Measurements from ENCODE around the gene WDR17. TPM values are rescaled to one million over a fixed set of nuclear protein-coding genes. Genes with fewer than 3 reads are reported as not detected.
"Not testable (repeated sequence)": the region's sequence is repeated elsewhere in the genome, so short reads cannot be mapped to it uniquely, and the experiment has no call there.

WDR17 gene
- polyA plus RNA-seq, 1 experiment = 0.10 TPM

GRCh38 chr4:176207839-176208238 lies 142.2 kb downstream of the WDR17 start:
- H3K27me3 ChIP-seq (ENCODE audit: control insufficient read depth, insufficient read depth, low read length) = no peaks in the 10 kb centered on the region
- H3K36me3 ChIP-seq (ENCODE audit: control insufficient read depth, insufficient read depth, low read length) = no peaks in the 10 kb centered on the region
- ChIA-PET CTCF (no interaction called here), POLR2A (no interaction called here)
- no peak for DNase-seq (ENCODE audit: low read depth)
- TF ChIP-seq CTCF (IDR thresholded peaks at IDR 0.05; ENCODE audit: insufficient read depth, low read depth, low read length) = no peak
- H3K4me3 ChIP-seq (ENCODE audit: low read depth, low read length) = no peak overlapping the region

GRCh38 chr4:176209535-176209934 lies 143.9 kb downstream of the WDR17 start:
- no peak for TF ChIP-seq CTCF (IDR thresholded peaks at IDR 0.05; ENCODE audit: insufficient read depth, low read depth, low read length)
- POLR2A ChIA-PET = no interaction called here
- no peak overlapping the region for H3K4me3 ChIP-seq (ENCODE audit: low read depth, low read length)
- DNase-seq (ENCODE audit: low read depth) = no peak
- CTCF ChIA-PET = interaction anchor here (0.6 kb wide), 1 partner anchor 9 kb away, joined by 3 read pairs; no protein-coding TSS in a partner anchor
- H3K36me3 ChIP-seq (ENCODE audit: control insufficient read depth, insufficient read depth, low read length) = no peaks in the 10 kb centered on the region
- no peaks in the 10 kb centered on the region for H3K27me3 ChIP-seq (ENCODE audit: control insufficient read depth, insufficient read depth, low read length)

- no peak for DNase-seq (ENCODE audit: low read depth)
- H3K36me3 ChIP-seq (ENCODE audit: control insufficient read depth, insufficient read depth, low read length) = no peaks in the 10 kb centered on the region
- ChIA-PET POLR2A (no interaction called here), CTCF (interaction anchor here (0.6 to 1.2 kb wide), 3 partner anchors 10 to 28 kb away, joined by 3 read pairs; no protein-coding TSS in a partner anchor)
- no peaks in the 10 kb centered on the region for H3K27me3 ChIP-seq (ENCODE audit: control insufficient read depth, insufficient read depth, low read length)
- TF ChIP-seq CTCF (IDR thresholded peaks at IDR 0.05; ENCODE audit: insufficient read depth, low read depth, low read length) = no peak
- no peak overlapping the region for H3K4me3 ChIP-seq (ENCODE audit: low read depth, low read length)
These were observed 144.5 kb downstream of the WDR17 start for GRCh38 chr4:176210101-176210500.

GRCh38 chr4:176210579-176211296 lies 145.1 kb downstream of the WDR17 start:
- no peak for DNase-seq (ENCODE audit: low read depth)
- CTCF ChIA-PET = interaction anchor here (0.8 to 1.2 kb wide), 2 partner anchors 21 to 27 kb away, joined by 3 read pairs; no protein-coding TSS in a partner anchor
- TF ChIP-seq CTCF (IDR thresholded peaks at IDR 0.05; ENCODE audit: insufficient read depth, low read depth, low read length) = no peak
- Histone ChIP-seq H3K27me3 (ENCODE audit: control insufficient read depth, insufficient read depth, low read length) (no peaks in the 10 kb centered on the region), H3K36me3 (ENCODE audit: control insufficient read depth, insufficient read depth, low read length) (no peaks in the 10 kb centered on the region), H3K4me3 (ENCODE audit: low read depth, low read length) (no peak overlapping the region)
- POLR2A ChIA-PET = no interaction called here

- POLR2A ChIA-PET; H3K4me3 ChIP-seq (ENCODE audit: low read depth, low read length); DNase-seq (ENCODE audit: low read depth); H3K36me3 ChIP-seq (ENCODE audit: control insufficient read depth, insufficient read depth, low read length); H3K27me3 ChIP-seq (ENCODE audit: control insufficient read depth, insufficient read depth, low read length): not testable (repeated sequence)
- CTCF ChIA-PET = interaction anchor here (1.1 kb wide), 1 partner anchor 13 kb away, joined by 3 read pairs; no protein-coding TSS in a partner anchor
These were observed 146.7 kb downstream of the WDR17 start for GRCh38 chr4:176212351-176212750.

- H3K36me3 ChIP-seq (ENCODE audit: control insufficient read depth, insufficient read depth, low read length) = no peaks in the 10 kb centered on the region
- ChIA-PET POLR2A (no interaction called here), CTCF (no interaction called here)
- no peak for DNase-seq (ENCODE audit: low read depth)
- no peak overlapping the region for H3K4me3 ChIP-seq (ENCODE audit: low read depth, low read length)
- no peaks in the 10 kb centered on the region for H3K27me3 ChIP-seq (ENCODE audit: control insufficient read depth, insufficient read depth, low read length)
- no peak for TF ChIP-seq CTCF (IDR thresholded peaks at IDR 0.05; ENCODE audit: insufficient read depth, low read depth, low read length)
These were observed 151.9 kb downstream of the WDR17 start for GRCh38 chr4:176217510-176217909.

All from BJ (cell line).